Suprapubic skin (tissue), 4 donors: ENCODE data around the gene SLC22A23.

Experiments used
- EP300 ChIP-seq: sonication (generic); formaldehyde crosslinking; IDR thresholded peaks from one replicate; pipeline ENCODE4 v1.6.1; 2017; ENCODE audit warnings: antibody characterized with exemption
- POLR2AphosphoS5 ChIP-seq, 3 donors: sonication (generic); formaldehyde crosslinking; IDR thresholded peaks; one replicate each; pipeline ENCODE4 v1.6.1; 2017; ENCODE audit warnings: antibody characterized with exemption in 3 of 3
- TF ChIP-seq, protein P1 (sequence below), 2 donors: fragments of 200-600 bp in 1 of 2; fragments of 450-650 bp in 1 of 2; sonication (generic) in 1 of 2; IDR thresholded peaks; one replicate each; pipeline ENCODE4 v1.5.1; 2016 to 2019; ENCODE audit warnings: antibody characterized with exemption in 2 of 2, mild to moderate bottlenecking in 1 of 2, moderate library complexity in 1 of 2

DNA sequence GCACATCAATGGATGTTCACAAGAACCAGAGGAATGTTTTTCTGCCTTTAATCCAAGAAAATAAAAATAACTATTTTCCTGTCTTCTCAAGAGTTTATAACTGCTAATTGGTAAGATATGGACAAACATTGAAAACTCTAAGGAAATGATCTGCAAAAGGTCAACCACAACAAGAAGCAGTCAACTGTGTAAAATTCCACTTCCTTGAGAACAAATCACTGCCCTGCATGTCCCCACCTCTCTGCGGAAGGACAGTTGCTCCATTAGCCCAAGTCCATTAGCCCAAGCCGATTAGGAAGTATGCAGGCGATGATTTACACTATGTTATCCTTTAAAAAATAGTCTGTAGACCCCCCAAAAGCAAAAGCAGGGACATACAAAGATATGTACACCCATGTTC, 27.6 kb downstream of the SLC22A23 start:
- TF ChIP-seq, protein P1, sequence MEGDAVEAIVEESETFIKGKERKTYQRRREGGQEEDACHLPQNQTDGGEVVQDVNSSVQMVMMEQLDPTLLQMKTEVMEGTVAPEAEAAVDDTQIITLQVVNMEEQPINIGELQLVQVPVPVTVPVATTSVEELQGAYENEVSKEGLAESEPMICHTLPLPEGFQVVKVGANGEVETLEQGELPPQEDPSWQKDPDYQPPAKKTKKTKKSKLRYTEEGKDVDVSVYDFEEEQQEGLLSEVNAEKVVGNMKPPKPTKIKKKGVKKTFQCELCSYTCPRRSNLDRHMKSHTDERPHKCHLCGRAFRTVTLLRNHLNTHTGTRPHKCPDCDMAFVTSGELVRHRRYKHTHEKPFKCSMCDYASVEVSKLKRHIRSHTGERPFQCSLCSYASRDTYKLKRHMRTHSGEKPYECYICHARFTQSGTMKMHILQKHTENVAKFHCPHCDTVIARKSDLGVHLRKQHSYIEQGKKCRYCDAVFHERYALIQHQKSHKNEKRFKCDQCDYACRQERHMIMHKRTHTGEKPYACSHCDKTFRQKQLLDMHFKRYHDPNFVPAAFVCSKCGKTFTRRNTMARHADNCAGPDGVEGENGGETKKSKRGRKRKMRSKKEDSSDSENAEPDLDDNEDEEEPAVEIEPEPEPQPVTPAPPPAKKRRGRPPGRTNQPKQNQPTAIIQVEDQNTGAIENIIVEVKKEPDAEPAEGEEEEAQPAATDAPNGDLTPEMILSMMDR (IDR thresholded peaks at IDR 0.05): no peak
- TF ChIP-seq EP300 (no peak), POLR2AphosphoS5 (IDR thresholded peaks at IDR 0.05) (no peak)
